ENCODE measurements around the gene TMEM11.

Gene TMEM11

GRCh38 chr17:21243516-21244303 lies 29.7 kb upstream of the TMEM11 start:
- H3K9ac ChIP-seq (ENCODE audit: low read length) = no peak overlapping the region

DNA sequence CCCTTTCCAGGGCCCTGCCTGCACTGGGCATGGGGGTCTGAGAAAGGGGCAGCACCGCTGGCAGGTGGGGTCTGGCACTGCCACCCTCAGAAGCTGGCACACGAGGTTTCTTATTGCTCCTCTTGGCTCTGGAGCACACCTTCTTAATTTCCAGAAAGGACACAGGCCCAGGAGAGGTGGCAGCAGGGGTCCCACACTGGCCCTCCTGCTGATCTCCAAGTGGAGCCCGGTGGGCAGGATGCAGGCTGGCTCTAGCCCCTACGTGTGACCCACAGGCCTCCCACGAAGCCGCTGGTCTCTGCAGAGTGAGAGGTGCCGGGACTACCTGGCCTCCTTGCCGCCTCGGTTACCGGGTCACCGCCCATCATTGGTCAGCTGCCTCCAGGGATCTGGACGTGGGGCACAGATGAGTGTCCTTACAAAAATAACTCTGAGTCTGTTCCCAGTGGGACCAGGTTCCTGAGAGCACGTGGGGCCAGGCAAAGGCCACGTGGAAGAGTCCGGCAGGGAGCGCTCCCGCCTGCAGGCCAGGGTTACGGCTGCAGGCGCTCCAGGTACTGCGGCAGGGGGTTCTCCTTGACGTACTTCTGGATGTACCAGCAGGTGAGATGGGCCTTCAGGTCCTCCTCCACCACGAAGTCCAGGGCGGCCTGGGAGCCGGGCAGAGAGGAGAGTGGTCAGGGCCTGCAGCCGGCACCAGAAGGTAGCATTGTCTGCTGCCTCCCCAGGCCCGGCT lies 29.0 kb upstream of the TMEM11 start:
- DNase-seq = no peak
- Histone ChIP-seq H3K36me3 (replicated peaks; ENCODE audit: insufficient read depth, low read length) (no peaks in the 10 kb centered on the region), H2AFZ (ENCODE audit: low read length) (no peak overlapping the region), H3K9me2 (replicated peaks; ENCODE audit: insufficient read depth, low read length) (no peaks in the 10 kb centered on the region), H3K4me3 (ENCODE audit: low read length) (no peak overlapping the region), H3K27me3 (replicated peaks; ENCODE audit: insufficient read depth, low read length) (no peaks in the 10 kb centered on the region), H3K27ac (ENCODE audit: low read length) (no peak overlapping the region), H3F3A (ENCODE audit: insufficient read depth, low read length) (no peaks in the 10 kb centered on the region), H4K20me1 (ENCODE audit: insufficient read depth, low read length) (no peaks in the 10 kb centered on the region), H3K4me2 (ENCODE audit: low read depth, low read length) (no peak overlapping the region), H3K9ac (ENCODE audit: low read length) (no peak overlapping the region), H3K9me3 (replicated peaks; ENCODE audit: insufficient read depth, low read length) (no peaks in the 10 kb centered on the region), H3K79me2 (ENCODE audit: low read length) (no peaks in the 10 kb centered on the region), H3K4me1 (ENCODE audit: low read length) (no peaks in the 10 kb centered on the region)
- TF ChIP-seq EZH2phosphoT487 (IDR thresholded peaks at IDR 0.05; ENCODE audit: low read length) = no peak
- TF ChIP-seq, protein P1, sequence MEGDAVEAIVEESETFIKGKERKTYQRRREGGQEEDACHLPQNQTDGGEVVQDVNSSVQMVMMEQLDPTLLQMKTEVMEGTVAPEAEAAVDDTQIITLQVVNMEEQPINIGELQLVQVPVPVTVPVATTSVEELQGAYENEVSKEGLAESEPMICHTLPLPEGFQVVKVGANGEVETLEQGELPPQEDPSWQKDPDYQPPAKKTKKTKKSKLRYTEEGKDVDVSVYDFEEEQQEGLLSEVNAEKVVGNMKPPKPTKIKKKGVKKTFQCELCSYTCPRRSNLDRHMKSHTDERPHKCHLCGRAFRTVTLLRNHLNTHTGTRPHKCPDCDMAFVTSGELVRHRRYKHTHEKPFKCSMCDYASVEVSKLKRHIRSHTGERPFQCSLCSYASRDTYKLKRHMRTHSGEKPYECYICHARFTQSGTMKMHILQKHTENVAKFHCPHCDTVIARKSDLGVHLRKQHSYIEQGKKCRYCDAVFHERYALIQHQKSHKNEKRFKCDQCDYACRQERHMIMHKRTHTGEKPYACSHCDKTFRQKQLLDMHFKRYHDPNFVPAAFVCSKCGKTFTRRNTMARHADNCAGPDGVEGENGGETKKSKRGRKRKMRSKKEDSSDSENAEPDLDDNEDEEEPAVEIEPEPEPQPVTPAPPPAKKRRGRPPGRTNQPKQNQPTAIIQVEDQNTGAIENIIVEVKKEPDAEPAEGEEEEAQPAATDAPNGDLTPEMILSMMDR (IDR thresholded peaks at IDR 0.05; ENCODE audit: low read length) = no peak
- TF ChIP-seq EZH2 (optimal IDR thresholded peaks at IDR 0.05; ENCODE audit: low read depth, low read length) = no peak

More at GRCh38 chr17:21243516-21244303, 29.7 kb upstream of the TMEM11 start:
- DNase-seq = no peak
- Histone ChIP-seq H3K4me2 (ENCODE audit: low read depth, low read length) (no peak overlapping the region), H3K79me2 (ENCODE audit: low read length) (no peaks in the 10 kb centered on the region), H3K27ac (ENCODE audit: low read length) (no peak overlapping the region), H3K36me3 (replicated peaks; ENCODE audit: insufficient read depth, low read length) (no peaks in the 10 kb centered on the region), H3K9me3 (replicated peaks; ENCODE audit: insufficient read depth, low read length) (no peaks in the 10 kb centered on the region), H3K27me3 (replicated peaks; ENCODE audit: insufficient read depth, low read length) (no peaks in the 10 kb centered on the region), H3F3A (ENCODE audit: insufficient read depth, low read length) (no peaks in the 10 kb centered on the region), H3K9me2 (replicated peaks; ENCODE audit: insufficient read depth, low read length) (no peaks in the 10 kb centered on the region), H4K20me1 (ENCODE audit: insufficient read depth, low read length) (no peaks in the 10 kb centered on the region), H3K4me1 (ENCODE audit: low read length) (no peaks in the 10 kb centered on the region), H3K4me3 (ENCODE audit: low read length) (no peak overlapping the region), H2AFZ (ENCODE audit: low read length) (no peak overlapping the region)
- TF ChIP-seq, protein P1 (IDR thresholded peaks at IDR 0.05; ENCODE audit: low read length) = no peak
- TF ChIP-seq EZH2 (optimal IDR thresholded peaks at IDR 0.05; ENCODE audit: low read depth, low read length) (no peak), EZH2phosphoT487 (IDR thresholded peaks at IDR 0.05; ENCODE audit: low read length) (no peak)

DNA sequence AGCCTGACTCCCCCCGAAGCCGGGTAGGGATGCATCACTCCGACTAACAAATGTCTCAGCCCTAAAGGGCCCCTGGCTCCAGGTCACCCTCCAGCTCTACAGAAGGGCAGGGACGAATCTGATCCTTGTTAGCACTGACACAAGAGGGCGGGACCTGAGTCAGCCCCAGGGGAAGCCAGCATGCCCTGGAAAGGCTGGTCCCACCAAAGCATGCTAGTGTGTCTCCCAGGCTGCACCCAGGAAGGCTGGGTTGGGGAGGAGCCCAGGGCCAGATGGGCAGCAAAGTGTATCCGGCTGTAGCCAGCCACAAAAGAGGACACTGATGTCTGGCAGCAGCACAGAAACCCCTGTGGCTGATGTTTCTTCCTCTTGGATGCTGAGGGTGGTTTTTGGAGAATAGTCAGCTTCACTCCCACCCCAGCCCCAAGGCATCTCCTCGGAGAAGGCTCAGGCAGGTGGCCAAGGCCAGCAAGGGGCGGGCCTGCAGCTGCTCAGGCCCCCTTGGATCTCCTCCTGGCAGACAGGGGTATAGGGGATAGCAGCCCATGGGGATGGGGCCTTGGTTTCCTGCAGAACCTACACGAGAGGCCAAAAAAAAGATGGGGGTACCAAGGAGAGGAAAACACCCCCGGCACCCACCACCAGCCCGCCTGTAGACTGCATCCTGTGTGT lies 28.2 kb upstream of the TMEM11 start:
- H3K79me2 ChIP-seq (ENCODE audit: low read length) = no peaks in the 10 kb centered on the region
- no peak for DNase-seq
- H4K20me1 ChIP-seq (ENCODE audit: insufficient read depth, low read length) = no peaks in the 10 kb centered on the region
- no peaks in the 10 kb centered on the region for H3K36me3 ChIP-seq (replicated peaks; ENCODE audit: insufficient read depth, low read length)
- TF ChIP-seq EZH2 (optimal IDR thresholded peaks at IDR 0.05; ENCODE audit: low read depth, low read length) = no peak
- TF ChIP-seq, protein P1 (IDR thresholded peaks at IDR 0.05; ENCODE audit: low read length) = no peak
- H3K4me2 ChIP-seq (ENCODE audit: low read depth, low read length) = no peak overlapping the region
- no peaks in the 10 kb centered on the region for H3K9me2 ChIP-seq (replicated peaks; ENCODE audit: insufficient read depth, low read length)
- H3K27me3 ChIP-seq (replicated peaks; ENCODE audit: insufficient read depth, low read length) = no peaks in the 10 kb centered on the region
- H3K9me3 ChIP-seq (replicated peaks; ENCODE audit: insufficient read depth, low read length) = no peaks in the 10 kb centered on the region
- no peaks in the 10 kb centered on the region for H3F3A ChIP-seq (ENCODE audit: insufficient read depth, low read length)
- no peak overlapping the region for H3K27ac ChIP-seq (ENCODE audit: low read length)
- H3K9ac ChIP-seq (ENCODE audit: low read length) = no peak overlapping the region
- H3K4me3 ChIP-seq (ENCODE audit: low read length) = no peak overlapping the region
- no peaks in the 10 kb centered on the region for H3K4me1 ChIP-seq (ENCODE audit: low read length)
- no peak overlapping the region for H2AFZ ChIP-seq (ENCODE audit: low read length)

Measured in MM.1S (cell line).